ENCODE data around the gene PCDHGA11.
"Not testable (repeated sequence)": the region's sequence is repeated elsewhere in the genome, so short reads cannot be mapped to it uniquely, and the experiment has no call there.

PCDHGA11 gene

GRCh38 chr5:141430332-141431113 is 9.7 kb downstream of the PCDHGA11 start, which contains the start of gene PCDHGA12:
Gene PCDHGA12 (plus strand): TSS chr5:141430507. CDS start chr5:141430760, 253 bp downstream.
- no peak for DNase-seq (ENCODE audit: low read depth in 4 of 4, low spot score in 1 of 4)

GRCh38 chr5:141431286-141431685 is 10.4 kb downstream of the PCDHGA11 start:
- DNase-seq (ENCODE audit: low read depth in 4 of 4, low spot score in 1 of 4) = no peak

GRCh38 chr5:141432308-141432707 is 11.5 kb downstream of the PCDHGA11 start:
- not testable (repeated sequence) for DNase-seq (ENCODE audit: low read depth in 4 of 4, low spot score in 1 of 4)

GRCh38 chr5:141432726-141433125 is 11.9 kb downstream of the PCDHGA11 start:
- not testable (repeated sequence) for DNase-seq (ENCODE audit: low read depth in 4 of 4, low spot score in 1 of 4)

GRCh38 chr5:141434006-141434405 is 13.2 kb downstream of the PCDHGA11 start:
- DNase-seq (ENCODE audit: low read depth in 4 of 4, low spot score in 1 of 4) = no peak

GRCh38 chr5:141437221-141437620 is 16.4 kb downstream of the PCDHGA11 start:
- DNase-seq (ENCODE audit: low read depth in 4 of 4, low spot score in 1 of 4) = no peak

GRCh38 chr5:141439411-141440141 is 18.7 kb downstream of the PCDHGA11 start:
- no peak for DNase-seq (ENCODE audit: low read depth in 4 of 4, low spot score in 1 of 4)

- DNase-seq (ENCODE audit: low read depth in 4 of 4, low spot score in 1 of 4) = no peak
Measured at GRCh38 chr5:141440341-141440740, 19.5 kb downstream of the PCDHGA11 start.

- DNase-seq (ENCODE audit: low read depth in 4 of 4, low spot score in 1 of 4) = no peak
Measured at GRCh38 chr5:141441571-141442170, 20.8 kb downstream of the PCDHGA11 start.

GRCh38 chr5:141465351-141465750 is 44.5 kb downstream of the PCDHGA11 start:
- DNase-seq (ENCODE audit: low read depth in 4 of 4, low spot score in 1 of 4) = no peak

All from stimulated activated CD4-positive, alpha-beta T cell treated with anti-CD3 and anti-CD28 coated beads, Interleukin-1b, Interleukin-23, amount 100 ng/mL, for 24 hours (primary cell).